HG03469 (cell line): ENCODE results near the gene MYLK.
"Not testable (repeated sequence)": the region's sequence is repeated elsewhere in the genome, so short reads cannot be mapped to it uniquely, and the experiment has no call there.

Experiments used
- ATAC-seq: cut with Tn5 transposase; IDR thresholded peaks from one replicate; pipeline ENCODE4 v1.9.1; 2021; ENCODE audit warnings: mild to moderate bottlenecking, moderate library complexity, moderate number of reproducible peaks; ENCODE audit not compliant: unreplicated experiment

Gene MYLK

GRCh38 chr3:123753286-123753685 is 130.8 kb downstream of the MYLK start:
- ATAC-seq, result no peak

- no peak for ATAC-seq
Observed at GRCh38 chr3:123752228-123752627, 131.9 kb downstream of the MYLK start.

GRCh38 chr3:123751433-123751832 is 132.7 kb downstream of the MYLK start:
- ATAC-seq, result no peak

- ATAC-seq, result no peak
Observed at GRCh38 chr3:123750659-123751420, 133.3 kb downstream of the MYLK start.

GRCh38 chr3:123750209-123750608 is 133.9 kb downstream of the MYLK start:
- ATAC-seq, result no peak

GRCh38 chr3:123749711-123750110 is 134.4 kb downstream of the MYLK start:
- ATAC-seq, result no peak

GRCh38 chr3:123745184-123745855 is 138.8 kb downstream of the MYLK start:
- ATAC-seq, result no peak

GRCh38 chr3:123744064-123744463 is 140.1 kb downstream of the MYLK start:
- no peak for ATAC-seq

GRCh38 chr3:123743121-123743520 is 141.0 kb downstream of the MYLK start:
- ATAC-seq, result no peak

- ATAC-seq, result no peak
Observed at GRCh38 chr3:123741041-123741511, 143.1 kb downstream of the MYLK start.

GRCh38 chr3:123740391-123740822 is 143.7 kb downstream of the MYLK start:
- ATAC-seq, result no peak

- no peak for ATAC-seq
Observed at GRCh38 chr3:123739754-123740153, 144.4 kb downstream of the MYLK start.

- no peak for ATAC-seq
Observed at GRCh38 chr3:123739106-123739505, 145.0 kb downstream of the MYLK start.

- not testable (repeated sequence) for ATAC-seq
Observed at GRCh38 chr3:123738522-123738921, 145.6 kb downstream of the MYLK start.

- ATAC-seq, result no peak
Observed at GRCh38 chr3:123737168-123737567, 147.0 kb downstream of the MYLK start.

- no peak for ATAC-seq
Observed at GRCh38 chr3:123735456-123735855, 148.7 kb downstream of the MYLK start.

GRCh38 chr3:123734527-123734902 is 149.6 kb downstream of the MYLK start:
- no peak for ATAC-seq

GRCh38 chr3:123733805-123734526 is 150.2 kb downstream of the MYLK start:
- ATAC-seq, result no peak

GRCh38 chr3:123733341-123733740 is 150.8 kb downstream of the MYLK start:
- ATAC-seq, result no peak

- no peak for ATAC-seq
Observed at GRCh38 chr3:123732447-123732846, 151.7 kb downstream of the MYLK start.

- no peak for ATAC-seq
Observed at GRCh38 chr3:123730829-123731228, 153.3 kb downstream of the MYLK start.

GRCh38 chr3:123728991-123729390 is 155.1 kb downstream of the MYLK start:
- no peak for ATAC-seq
